Middle frontal gyrus (tissue), 1 donor: ENCODE data around the gene ARL3.
A peak's percentile ranks its signal among the peaks of the same experiment; 100 is the strongest.
"Not testable (repeated sequence)": the region's sequence is repeated elsewhere in the genome, so short reads cannot be mapped to it uniquely, and the experiment has no call there.

Experiments used
- DNase-seq: peaks from one replicate; pipeline ENCODE4 v3.0.0-alpha.2; 2015; ENCODE audit warnings: low spot score; ENCODE audit errors: extremely low spot score

The ARL3 gene, protein sequence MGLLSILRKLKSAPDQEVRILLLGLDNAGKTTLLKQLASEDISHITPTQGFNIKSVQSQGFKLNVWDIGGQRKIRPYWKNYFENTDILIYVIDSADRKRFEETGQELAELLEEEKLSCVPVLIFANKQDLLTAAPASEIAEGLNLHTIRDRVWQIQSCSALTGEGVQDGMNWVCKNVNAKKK

DNA sequence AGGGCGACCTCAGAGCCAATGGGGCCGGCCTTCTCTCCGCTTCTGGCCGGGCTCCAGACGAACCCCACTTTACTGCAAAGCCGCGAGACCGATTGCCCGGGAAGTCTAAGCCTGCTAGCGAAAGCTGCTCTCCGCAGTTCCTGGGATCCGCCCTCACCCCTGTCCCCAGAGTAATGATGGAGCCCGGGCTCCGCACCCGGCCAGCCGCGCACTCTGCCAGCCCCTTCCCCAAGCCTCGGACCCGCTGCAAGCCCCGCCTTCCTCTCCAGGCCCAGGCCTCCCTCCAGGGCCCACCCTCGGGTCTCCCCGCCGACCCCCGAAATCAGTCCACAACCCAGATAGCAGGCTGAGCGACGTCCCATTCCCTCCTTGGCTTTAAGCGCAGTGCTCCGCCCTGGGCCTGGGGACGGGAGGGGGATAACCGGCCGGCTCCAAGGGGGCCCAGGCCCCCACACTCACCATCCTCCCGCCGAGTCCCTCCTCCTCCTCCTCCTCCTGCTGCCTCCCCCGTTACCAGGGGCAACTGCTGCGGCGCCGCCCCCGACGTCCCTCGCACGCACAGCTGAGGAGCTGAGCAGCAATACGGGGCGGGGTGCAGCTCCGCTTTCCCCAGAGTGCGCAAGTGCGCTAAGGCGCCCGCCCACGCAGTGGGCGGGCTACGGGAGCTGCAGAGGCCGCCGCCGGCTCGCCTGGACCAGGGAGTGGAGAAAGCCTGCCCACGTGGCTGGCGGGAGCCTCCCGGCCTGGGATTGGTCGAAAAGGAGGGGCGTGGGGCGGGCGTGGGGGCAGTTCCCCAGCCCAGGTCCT lies at the start of gene ARL3:
Gene ARL3, minus strand, starts transcription at position 584 of the 807 bp plus-strand sequence. Its CDS starts 122 bp downstream, at position 462.
- peak; percentile 99 for DNase-seq

DNA sequence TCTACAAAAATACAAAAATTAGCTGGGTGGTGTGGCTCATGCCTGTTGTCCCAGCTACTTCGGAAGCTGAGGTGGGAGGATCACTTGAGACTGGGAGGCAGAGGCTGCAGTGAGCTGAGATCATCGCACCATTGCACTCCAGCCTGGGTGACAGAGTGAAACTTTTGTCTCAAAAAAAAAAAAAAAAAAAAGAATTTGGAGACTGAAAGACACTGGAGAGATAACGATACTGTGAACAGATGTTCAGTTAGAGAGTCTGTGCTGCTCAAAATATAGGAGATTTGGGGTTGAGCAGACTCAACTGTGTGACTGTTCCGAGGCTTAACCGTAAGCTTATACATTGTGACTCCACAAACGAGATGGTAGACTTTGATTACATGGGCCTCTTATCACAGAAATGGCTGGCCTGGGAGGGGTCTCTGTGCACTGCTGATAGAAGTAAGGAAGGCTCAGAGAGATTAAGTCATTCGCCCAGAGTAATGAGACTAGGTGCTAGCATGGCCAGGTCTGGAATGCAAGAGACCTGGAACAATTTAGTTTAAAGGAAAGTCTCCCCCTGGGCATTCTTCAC lies 48.9 kb upstream of the ARL3 start:
- no peak for DNase-seq

DNA sequence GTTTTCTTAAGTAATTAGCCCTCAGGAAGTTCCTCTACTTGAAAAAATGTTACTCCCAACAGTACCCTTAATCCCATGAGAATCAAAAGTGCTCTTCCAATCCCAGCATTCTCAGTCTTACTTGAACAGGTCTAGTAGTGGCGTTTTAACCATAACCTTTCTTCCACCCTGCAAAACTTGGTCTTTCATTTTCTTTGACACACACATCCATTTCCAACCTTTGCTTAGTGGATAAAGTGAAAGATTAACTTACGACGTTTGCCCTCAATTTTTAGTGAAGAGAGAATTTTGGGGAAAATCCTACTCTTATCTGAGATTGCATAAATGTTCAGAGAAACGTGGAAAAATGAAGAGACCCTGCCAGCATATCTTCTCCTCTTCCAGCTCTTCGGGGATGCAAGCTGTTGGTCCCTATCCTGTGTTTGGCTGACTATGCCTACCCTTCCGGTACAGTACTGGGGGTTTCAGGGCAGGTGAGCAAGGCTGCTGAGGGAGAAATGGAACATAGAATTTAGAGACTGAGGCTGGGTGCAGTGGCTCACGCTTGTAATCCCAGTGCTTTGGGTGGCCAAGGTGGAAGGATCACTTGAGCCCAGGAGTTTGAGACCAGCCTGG lies 48.3 kb upstream of the ARL3 start:
- no peak for DNase-seq

DNA sequence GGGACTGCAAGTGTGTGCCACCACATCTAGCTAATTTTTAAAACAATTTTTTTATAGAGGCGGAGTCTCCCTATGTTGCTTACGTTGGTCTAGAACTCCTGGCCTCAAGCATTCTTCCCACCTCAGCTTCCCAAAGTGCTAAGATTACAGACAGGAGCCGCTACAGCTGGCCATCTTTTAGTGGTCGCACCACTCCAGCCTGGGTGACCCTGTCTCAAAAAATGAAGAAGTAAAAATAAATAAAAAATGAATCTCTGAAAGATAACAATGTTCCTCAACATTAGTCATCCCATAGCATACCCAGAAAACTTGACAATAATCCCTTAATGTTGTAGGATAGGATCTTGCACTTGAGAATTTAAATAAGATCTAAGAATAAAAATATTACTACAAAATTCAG lies 47.8 kb upstream of the ARL3 start:
- no peak for DNase-seq

DNA sequence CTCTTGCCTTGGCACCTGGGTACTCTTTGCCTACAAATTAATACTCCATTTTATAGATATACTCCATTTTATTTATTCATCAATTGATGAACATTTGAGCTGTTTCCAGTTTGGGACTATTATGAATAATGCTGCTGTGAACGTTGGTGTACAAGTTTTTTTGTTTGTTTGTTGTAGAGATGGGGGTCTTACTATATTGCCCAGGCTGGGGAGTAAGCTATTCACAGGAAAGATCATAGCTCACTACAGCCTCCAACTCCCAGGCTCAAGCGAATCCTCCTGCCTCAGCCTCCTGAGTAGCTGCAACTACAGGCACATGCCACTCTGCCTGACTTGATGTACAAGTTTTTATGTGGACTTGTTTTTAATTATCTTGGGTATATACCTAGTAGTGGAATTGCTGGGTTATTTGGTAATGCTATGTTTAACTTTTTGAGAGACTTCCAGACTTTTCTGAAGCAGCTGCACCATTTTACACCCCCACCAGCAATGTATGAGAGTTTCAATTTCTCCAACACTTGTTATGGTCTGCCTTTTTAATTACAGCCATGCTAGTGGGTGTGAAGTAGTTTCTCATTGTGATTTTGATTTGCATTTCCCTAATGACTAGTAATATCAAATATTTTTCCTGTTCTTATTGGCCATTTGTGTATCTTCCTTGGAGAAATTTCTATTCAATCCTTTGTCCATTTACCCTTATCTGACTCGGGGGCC lies 45.5 kb upstream of the ARL3 start:
- no peak for DNase-seq

DNA sequence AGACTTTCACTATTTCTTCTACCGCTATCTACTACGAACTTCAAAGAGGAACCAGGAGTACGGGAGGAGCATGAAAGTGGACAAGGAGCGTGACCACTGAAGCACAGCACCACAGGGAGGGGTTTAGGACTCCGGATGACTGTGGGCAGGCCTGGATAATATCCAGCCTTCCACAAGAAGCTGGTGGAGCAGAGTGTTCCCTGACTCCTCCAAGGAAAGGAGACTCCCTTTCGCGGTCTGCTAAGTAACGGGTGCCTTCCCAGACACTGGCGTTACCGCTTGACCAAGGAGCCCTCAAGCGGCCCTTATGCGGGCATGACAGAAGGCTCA lies 44.7 kb upstream of the ARL3 start:
- DNase-seq: not testable (repeated sequence)

DNA sequence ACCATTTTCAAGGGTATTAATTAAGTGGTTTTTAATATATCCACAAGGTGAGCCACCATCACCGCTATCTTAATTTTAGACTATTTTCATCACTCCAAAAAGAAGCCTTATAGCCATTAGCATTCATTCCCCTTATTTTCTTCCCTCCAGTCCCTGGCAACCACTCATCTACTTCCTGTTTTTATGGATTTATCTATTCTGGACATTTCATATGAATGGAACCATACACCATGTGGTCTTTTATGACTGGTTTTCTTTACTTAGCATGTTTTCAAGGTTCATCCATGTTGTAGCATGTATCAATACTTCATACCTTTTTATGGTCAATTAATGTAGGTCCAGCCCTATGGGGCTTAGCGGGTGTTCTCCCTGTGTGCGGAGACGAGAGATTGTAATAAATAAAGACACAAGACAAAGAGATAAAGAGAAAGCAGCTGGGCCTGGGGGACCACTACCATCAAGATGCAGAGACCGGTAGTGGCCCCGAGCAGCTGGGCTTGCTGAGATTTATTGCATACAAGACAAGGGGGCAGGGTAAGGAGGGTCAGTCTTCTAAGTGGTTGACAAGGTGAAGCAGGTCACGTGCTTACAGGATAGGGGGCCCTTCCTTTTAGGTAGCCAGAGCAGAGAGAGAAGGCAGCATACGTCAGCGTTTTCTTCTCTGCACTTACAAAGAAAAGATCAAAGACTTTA lies 44.2 kb upstream of the ARL3 start:
- no peak for DNase-seq

DNA sequence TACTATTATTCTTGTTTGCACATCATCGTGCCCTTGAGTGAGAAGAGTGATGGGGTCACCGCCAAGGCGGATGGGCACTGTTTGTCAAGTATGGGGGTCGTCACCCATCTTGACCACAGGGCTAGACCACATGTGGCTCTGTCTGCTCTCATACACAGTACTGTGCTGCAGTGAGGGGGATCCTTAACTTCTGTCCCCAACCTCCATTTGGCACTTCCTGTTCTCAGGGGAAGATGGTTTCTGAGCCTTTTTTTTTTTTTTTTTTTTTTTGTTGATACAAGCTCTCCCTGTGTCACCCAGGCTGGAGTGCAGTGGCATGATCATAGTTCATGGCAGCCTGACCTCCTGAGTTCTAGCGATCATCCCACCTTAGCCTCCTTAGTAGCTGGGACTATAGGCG lies 43.1 kb upstream of the ARL3 start:
- no peak for DNase-seq

DNA sequence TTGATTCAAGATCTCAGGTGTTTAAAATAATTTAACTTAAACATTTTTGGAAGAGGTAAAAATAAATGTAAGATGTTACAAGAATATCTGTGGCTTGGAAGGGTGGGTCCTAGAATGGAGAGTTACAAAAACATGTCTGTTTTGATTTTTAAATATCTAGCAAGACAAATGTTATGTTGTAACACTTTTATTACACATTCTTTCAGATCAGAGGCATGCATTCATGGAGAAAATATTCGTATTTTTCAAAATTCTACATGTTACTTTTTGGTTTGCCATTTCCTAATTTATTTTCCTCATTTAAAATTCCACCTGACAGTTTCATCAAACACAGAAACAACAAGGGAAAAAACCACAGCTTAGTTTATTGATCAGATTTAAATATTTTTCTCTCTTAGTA lies 39.5 kb upstream of the ARL3 start:
- DNase-seq: no peak

DNA sequence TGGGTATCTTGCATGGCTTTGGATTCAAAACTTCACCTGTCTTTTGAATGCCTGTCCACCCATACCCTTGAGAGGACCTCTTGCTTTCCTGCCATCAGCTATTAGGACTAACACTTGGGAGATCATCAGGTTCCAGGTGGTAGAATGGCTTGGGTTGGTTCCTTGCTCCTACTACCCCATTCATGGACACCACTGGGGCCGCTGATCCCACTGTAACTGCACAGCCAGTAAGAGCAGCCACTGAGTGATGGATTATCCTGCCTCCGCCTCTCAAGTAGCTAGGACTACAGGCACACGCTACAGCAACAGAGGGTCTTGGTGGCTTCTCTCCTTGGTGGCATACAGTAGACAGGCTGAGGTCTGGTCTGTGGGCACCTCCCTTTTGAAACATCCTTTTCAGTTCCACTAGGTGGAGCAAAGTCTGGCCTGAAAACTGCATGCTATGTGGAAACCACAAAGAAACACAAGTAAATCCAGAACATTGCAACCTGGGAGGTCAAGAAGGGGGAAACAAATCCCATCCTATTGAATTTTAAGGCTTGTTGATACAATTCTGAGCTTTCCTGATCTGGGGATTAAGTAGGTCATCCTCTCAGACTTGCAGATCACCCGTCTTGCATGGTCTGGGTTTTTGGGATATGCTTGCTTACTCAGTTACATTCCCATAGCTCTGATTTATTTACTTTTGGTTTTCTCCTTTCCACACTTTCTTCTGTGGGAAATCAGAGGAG lies 38.9 kb upstream of the ARL3 start:
- DNase-seq: no peak

DNA sequence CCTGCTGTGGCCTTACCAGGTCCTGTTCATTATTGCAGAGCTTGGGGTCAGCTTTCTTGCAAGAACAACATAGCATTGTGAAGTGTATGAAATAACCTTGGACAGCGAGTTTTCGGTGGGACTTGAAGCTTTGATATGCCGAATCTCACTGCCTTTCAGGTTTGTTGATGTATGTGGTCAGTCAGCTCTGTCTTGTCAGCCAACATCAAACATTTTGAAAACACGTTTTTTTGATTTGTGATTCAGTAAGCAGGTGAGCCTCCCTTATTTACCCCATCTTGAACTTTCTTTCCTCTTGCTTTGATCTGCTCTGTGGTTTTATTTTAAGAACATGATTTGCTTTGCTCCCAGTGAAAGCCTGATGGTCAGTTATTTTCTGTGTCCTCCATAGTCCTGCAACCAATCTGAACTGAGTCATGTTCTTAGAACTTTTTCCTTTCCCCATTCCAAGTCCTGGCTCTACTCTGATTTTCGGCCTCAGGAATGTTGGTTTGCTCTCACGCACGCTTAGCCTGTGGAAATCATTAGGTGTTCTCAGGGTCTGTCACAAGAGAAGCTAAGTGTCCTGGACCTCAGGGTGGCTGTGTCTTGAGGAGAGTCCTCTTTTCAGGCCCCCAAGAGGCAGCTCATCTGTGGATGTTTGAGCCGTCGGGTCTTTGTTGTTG lies 38.2 kb upstream of the ARL3 start:
- no peak for DNase-seq

DNA sequence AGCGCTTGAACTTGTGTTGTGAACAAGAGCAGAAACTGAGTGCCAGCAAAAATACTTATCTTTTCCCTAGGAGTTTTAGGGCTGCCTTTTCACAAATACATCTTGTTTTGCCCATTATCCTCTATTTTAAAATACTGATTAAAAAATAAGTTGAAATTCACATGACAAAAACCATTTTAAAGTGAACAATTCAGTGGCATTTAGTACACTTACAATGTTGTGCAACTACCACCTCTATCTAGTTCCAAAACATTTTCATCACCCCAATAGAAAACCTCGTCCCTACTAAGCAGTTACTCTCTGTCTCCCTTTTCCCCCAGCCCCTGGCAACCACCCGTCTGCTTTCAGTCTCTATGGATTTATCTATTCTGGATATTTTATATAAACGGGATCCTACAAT lies 31.0 kb upstream of the ARL3 start:
- DNase-seq: no peak

DNA sequence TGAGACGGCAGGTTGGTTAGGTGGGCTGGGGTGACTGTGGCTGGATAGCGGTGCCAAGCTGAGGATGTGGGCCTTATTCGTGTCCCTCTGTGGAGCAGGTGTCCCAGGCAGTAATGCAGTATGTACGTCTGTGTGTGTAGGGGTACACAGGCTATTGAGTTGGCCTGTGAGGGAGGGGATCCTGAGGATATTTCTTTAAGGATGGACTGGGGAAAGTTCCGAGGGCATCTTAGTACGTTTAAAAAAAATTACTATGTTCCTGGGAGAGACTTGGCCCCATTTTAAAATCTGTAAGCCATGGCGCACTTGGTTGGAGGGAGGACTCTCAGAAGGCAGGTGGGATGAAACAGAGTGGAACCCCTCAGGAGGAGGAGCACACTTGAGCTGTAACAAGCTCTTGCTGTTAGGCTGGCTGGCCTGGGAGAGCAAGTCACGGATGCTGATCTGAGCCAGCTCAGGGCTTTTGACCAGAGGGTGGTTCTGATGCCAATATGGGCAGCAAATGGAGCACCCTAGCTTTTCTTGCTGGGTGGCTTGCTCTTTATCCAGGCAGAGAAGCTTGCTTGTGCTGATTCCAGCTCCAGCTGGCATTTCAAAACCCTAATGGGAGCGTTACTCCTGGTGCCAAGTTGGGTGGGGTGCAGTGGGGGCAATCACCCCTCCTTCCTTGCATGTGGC lies 30.3 kb upstream of the ARL3 start:
- DNase-seq: no peak

DNA sequence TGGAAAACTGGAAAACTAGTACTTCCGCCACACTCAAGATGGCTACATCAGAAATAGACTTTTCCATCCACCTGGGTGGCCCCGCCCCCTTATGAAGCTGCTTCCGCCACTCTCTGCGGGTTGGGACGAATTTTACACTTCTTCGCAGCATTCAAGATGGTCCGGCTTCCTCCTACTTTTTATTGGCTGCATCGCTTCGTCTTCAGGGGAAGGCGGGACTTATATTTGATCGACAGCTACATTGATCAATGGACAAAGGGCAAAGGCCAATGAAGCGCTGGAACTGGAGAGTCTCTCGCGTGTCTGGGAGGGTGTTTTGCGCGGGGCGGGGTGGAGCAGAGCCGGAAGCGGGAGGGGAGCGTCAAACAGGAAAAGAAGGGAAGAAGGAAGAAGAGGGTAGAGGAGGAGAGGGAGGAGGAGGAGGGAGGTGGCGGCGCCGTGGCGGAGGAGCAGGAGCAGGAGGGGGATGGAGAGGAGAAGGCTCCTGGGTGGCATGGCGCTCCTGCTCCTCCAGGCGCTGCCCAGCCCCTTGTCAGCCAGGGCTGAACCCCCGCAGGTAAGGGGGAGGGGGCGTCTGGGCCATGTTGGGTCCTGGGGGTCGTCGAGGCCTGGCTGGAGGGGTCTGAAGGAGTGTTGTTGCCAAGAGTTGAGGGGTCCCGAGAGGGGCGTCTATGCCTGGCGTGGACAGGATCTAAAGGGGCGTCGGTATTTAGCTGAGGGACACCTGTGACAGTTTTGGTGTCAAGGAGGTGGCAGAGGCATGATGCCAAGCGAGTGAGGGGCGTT lies 29.6 kb upstream of the ARL3 start, which contains the start of gene WBP1L:
Gene WBP1L, plus strand, starts transcription at position 361 of the 786 bp plus-strand sequence. Its CDS starts 106 bp downstream, at position 467.
- peak; percentile 98 for DNase-seq

DNA sequence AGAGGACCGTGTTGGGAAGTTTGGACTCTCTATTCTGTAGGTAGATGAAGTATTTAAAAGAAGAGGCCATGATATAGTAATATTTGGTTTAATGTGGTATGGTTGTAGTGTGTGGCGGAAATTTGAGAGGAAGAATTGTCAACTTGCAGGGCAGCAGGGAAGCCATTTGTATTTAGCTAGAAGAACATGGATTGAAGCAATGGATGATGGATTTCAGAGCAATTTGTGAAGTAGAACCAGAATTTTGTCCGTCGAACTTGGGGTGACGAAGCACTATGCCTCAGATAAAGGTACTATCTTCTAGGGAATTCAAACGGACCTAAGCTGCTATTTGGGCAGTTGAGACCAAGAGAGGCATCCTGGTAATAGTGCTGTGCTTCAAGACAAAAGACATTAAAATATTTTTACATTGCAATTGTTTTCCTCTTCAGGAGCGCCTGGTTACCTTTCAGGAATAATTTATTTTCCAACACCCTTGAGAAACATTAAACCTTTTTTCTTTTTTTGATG lies 28.9 kb upstream of the ARL3 start:
- no peak for DNase-seq

DNA sequence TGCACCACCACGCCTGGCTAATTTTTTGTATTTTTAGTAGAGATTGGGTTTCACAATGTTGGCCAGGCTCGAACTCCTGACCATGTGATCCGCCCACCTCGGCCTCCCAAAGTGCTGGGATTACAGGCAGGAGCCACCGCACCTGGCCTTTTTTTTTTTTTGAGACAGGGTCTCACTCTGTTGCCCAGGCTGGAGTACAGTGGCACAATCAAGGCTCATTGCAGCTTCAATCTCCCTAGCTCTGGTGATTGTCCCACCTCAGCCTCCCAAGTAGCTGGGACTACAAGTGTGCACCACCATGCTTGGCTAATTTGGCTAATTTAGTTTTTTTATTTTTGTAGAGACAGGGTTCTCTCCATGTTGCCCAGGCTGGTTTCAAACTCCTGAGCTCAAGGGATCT lies 28.1 kb upstream of the ARL3 start:
- DNase-seq: not testable (repeated sequence)

DNA sequence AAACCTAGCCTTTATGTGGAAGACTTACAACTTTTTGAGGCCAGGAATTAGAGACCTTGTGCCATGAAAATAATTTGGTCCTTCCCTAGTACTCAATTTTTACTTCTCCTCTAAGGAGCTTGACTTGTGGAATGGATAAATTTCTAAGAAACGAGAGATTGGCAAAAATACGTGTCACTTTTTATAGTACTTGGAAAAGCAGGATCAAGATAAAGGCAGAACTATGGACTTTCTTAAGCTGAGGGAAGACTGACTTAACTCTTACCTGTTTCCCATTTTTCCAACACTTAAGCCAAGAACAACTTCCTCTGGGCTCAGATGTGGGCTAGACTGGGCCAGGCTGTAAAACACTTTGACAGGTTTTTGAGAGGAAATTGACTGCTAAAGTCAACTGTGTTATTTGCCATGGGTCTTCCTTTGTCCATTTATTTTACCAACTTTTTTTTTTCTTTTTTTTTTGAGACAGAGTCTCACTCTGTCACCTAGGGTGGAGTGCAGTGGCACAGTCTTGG lies 27.6 kb upstream of the ARL3 start:
- no peak for DNase-seq

DNA sequence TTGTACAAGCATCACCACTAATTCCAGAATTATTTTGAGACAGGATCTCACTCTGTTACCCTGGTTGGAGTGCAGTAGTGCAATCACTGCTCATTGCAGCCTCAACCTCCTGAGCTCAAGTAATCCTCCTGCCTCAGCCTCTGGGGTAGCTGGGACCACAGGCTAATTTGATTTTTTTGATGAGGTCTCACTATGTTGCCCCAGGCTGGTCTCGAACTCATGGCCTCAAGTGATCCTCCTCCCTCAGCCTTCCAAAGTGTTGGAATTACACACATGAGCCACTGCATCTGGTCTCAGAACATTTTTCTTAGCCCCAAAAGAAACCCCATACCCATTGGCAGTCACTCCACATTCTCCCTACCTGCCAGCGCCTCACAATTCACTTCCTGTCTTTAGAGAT lies 26.0 kb upstream of the ARL3 start:
- DNase-seq: no peak
